Activated effector memory CD4-positive, alpha-beta T cell treated with anti-CD3 and anti-CD28 coated beads, Interleukin-2, amount 50 U/mL, for 16 hours (primary cell): ENCODE data around the gene WNT9B.

Experiments used
- DNase-seq: peaks from one replicate; pipeline ENCODE4 v3.0.0-alpha.2; 2020

WNT9B gene

DNA sequence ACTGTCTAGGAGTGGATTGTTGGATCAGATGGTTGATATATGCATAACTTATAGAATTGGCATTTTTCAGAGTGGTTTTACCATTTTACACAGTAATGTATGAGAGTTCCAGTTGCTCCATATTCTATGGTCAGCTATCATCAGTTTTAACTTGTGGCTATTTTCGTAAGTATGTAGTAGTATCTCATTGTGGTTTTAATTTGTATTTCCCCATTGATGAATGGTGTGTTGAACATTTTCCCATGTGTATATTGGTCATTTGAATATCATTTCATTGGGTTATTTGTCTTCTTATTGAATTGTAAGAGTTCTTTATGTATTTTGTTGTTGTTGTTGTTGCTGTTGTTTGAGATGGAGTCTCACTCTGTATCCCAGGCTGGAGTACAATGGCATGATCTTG lies 6.2 kb downstream of the WNT9B start:
- no peak for DNase-seq

DNA sequence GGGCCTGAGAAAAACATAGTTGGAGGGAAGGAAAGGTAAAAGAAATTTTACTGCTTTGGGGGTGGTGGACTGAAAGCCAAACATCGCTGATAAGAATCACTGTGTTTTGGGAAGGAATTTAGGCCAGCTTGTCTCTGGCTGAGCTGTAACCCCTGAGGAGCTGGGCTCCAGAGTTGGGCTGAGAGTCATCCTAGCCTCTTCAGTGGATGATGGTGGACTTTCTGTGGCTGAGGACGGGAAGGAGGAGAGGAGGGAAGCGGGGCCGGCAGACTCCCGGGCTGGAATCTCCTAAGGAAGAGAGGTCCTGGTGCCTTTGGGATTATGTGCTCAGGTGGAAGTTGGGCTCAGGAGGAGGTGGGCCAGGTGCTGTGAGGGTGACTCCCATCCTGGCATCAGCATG lies 8.6 kb downstream of the WNT9B start:
- DNase-seq = no peak

DNA sequence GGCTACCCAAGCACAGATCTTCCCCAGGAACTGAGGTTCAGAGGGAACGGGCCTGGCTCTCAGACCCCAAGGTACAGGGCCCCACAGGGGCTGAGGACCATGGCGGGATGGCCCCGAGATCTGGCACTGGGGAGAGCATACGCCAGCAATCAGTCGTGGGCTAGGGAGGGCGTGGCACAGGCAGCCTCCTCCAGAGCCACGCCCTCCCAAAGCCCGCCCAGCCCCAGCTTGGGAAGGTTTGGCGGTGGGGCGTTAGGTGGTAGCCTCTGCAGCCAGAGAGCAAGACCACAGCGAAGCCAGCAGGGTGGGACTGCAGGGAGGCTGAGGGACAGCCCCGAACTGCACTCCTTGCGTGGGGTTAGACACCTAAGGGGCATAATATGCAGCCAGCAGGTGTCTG lies 11.6 kb downstream of the WNT9B start:
- no peak for DNase-seq

DNA sequence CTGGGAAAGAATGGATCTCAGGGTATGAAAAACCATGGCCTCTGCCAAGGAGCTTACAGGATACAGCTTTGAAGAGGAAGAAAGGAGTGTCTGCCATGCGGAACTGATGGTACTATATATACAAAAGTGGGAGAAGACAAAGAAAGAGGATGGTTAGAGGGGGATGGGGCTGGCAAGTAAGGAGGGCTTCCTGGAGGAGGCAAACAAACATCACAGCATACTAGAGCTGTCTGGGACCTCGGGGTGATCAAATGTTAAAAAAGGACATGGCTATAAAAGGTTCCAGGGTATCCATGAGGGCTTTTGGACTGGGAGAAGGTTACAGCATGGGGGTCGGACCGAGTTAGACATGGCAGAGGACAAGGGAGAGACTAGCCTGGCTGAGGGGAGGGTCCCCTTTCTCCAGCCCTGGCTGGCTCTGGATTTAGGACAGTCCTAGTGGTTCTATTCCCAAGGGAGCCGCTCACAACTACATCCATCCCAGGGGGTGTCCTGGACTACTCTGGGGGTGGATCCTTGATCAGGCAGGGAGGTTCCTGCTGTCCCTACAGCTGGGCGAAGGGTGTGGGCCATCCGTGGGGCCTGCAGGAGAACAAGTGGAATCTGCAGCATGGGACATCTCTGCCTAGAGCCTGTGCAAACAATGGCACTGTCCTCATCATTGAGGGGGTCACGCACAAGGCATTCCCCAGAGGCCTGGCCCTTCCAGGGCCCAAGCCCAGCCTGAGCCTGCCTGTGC lies 12.2 kb downstream of the WNT9B start:
- DNase-seq = no peak

DNA sequence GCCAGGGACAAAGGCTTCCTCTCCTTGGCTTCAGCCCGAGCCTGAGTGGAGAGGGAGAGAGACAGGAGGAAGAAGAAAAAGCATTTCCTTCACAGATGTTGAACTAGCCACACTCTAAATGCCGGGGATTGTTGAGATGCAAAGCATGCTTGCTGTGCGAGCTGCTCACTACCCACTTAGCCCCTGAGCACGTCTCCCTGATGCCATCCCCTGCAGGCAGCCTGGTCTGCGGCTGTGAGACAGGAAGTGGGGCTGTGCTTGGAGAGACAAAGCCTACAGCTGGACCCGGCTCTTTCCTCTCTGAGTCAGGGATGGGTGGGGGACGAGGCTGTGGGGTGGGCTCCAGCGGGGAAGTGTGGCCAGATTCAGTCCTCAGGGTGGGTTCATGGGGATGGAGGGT lies 13.7 kb downstream of the WNT9B start:
- no peak for DNase-seq

DNA sequence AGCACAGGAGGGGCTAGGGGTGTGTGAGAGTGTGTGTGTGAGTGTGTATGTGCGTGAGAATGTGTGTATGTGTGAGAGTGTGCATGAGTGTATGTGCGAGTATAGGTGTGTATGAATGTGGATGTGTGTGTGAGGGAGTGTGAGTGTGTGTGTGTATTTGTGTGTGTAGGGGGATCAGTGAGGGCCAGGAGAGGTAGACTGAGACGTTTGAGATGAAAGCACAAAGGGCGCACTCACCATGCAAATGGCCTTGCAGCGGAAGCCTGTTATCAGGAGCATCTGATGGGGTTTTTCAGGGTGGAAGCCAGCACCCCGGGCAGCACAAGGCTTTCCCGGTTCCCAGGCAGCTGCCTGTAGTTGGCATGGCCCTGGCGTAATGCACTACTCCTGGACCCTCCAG lies 14.9 kb downstream of the WNT9B start:
- no peak for DNase-seq

DNA sequence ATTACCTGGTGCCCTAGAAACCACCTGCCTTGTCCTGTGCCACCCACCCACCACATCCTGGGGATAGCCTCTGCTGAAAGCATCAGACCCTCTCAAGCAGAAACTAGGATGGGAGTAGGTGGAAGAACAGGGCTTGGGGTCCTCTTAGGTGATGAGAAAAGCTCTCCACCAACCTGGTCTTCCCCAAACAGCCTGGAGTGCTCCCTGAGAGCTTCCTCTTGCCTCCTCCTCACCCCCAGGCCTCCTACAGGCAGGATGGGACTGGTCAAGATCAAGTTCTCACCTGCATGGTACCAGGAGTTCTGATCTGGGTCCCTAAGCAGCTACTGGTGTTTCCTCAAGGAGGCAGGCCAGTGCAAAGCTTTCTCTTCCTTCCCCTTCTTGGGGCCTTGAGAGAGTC lies 15.4 kb downstream of the WNT9B start:
- no peak for DNase-seq

DNA sequence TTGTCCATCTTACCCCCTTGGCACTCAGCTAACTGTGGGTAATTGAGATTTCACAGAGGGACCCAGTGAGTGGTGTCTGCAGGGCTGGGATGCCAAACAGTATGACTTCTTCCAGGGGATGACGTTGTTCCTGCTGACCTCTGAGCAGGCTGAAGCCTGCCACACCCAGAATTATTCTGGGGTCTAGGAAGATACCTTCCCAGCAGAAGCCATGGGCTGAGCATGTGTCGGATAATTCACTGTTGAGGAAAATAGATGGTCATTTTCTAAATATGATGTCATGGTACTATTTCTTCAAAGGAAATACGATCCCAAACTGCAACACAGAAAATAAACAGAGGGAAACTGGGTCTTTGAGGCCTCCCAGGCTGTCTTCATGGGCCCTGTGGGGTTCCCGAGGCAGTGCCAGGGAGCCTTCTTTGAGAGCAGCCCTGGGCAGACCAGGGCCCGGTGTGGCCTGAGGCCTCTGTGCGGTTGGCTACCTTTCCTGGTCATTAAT lies 17.4 kb downstream of the WNT9B start:
- DNase-seq = no peak

DNA sequence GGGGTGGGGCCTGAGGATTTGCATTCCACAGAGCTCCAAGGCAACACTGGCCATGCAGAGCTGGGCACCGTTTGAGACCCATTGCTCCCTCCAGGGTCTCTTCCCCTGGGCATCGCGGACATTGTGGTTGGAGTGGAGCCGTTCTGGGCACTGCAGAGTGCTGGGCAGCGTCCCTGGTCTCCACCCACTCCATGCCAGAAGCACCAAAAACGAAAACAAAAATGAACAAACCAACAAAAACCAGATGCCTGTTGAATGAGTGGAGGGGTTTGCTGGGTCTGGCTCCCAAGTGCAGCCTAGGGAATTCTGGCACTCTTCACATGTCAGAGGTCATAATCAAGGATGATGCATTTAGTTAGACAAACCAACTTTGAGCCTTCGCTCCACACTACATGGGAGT lies 17.9 kb downstream of the WNT9B start:
- DNase-seq = no peak

DNA sequence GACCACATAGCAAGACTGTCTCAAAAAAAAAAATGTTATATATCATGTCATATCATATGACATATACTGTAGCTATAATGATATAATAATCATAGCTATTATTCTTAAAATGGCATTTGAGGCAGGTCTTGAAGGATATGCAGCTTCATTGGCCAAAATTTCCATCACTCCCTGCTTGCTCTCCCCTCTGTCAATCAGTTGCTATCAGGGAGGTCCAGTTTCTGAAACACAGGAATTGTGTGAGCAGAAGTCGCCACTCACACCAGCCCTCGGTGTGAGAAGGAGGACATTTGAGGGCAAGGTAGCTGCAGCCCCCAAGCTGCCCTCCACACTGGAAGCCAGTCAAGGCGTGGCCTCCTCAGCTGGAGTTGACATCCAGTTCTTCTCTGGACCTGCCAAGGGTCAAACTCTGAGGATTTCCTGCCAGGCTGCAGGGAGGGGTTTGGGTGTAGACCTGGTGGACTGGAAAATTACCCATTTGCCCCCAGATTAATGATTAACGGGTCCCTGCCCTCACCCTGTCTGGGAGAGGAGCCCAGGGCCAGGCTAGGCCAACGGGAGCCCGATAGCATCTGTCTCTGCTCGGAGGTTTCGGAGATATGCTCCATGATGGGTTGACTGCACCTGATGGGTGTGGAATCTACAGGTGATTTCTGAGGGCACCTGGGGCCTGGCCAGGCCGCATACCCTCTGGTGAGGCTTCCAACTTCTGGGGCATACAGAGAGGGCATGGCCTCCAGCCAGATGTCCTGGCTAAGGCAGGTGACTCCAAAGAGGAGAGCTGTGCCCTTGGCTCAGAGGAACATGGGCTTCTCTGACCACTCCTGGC lies 18.8 kb downstream of the WNT9B start:
- no peak for DNase-seq

DNA sequence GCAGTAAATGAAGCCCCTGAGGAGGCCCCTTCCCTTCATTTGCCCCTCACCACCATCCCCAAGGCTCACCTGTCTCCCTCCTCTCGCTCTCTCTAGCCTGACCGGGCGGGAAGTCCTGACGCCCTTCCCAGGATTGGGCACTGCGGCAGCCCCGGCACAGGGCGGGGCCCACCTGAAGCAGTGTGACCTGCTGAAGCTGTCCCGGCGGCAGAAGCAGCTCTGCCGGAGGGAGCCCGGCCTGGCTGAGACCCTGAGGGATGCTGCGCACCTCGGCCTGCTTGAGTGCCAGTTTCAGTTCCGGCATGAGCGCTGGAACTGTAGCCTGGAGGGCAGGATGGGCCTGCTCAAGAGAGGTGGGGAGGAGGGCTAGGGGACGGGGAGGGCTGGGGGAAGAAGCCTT lies 21.0 kb downstream of the WNT9B start:
- DNase-seq = no peak

DNA sequence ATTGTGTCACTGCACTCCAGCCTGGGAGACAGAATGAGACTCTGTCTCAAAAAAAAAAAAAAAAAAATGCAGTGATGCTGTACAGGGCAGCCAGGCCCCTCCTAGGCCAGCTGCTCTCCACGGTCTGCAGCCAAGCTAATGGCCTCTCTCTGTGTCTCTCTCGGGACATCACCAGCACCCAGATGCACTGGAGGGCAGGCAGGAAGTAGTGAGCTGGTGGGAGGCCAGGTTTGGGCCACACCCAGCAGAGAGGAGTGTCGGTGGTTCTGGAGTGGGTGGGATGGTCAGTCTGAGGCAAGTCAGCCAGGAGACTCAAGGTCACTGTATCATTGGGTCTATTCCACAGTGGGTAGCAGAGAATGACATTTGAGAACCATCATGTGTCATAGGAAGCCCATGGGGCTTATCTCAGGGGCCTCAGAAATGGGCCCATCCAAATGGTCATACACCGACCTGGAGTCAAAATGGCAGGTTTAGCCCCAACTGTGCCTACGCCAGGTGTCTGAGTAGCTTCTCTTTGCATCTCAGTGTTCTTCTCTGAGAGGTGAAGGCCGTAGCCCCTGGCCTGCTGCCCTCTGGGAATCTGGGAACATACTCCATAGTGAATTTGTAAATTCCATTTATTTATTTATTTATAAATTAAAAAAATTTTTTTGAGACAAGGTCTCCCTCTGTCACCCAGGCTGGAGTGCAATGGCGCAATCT lies 22.7 kb downstream of the WNT9B start:
- DNase-seq = no peak

DNA sequence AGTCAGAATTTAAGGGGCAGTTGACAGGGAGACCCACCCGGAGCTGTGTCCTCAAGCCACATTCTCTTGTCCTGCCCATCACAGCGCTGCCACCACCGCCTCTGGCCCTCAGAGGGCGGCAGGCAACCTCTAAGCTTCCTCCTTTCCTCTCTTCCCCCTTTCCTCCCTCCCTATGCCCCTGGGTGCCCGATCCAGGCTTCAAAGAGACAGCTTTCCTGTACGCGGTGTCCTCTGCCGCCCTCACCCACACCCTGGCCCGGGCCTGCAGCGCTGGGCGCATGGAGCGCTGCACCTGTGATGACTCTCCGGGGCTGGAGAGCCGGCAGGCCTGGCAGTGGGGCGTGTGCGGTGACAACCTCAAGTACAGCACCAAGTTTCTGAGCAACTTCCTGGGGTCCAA lies 23.5 kb downstream of the WNT9B start:
- DNase-seq = no peak

DNA sequence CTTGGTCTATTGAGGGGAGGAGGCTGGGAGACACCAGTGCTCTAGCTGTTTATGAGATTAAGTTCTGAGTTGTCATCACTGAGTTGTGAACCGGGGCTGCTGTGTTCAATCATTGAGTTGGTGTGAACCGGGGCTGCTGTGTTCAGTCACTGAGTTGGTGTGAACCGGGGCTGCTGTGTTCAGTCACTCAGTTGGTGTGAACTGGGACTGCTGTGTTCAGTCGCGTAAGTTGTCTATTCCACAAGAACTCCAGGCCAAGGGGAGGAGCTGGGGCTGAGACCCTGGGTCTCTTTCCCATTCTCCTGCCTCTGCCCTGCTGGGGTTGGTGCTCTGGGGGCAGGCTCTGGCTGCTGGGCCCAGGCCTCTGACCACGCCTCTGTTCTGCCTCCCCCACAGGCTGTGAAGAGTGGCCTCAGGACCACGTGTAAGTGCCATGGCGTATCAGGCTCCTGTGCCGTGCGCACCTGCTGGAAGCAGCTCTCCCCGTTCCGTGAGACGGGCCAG lies 24.5 kb downstream of the WNT9B start:
- no peak for DNase-seq

DNA sequence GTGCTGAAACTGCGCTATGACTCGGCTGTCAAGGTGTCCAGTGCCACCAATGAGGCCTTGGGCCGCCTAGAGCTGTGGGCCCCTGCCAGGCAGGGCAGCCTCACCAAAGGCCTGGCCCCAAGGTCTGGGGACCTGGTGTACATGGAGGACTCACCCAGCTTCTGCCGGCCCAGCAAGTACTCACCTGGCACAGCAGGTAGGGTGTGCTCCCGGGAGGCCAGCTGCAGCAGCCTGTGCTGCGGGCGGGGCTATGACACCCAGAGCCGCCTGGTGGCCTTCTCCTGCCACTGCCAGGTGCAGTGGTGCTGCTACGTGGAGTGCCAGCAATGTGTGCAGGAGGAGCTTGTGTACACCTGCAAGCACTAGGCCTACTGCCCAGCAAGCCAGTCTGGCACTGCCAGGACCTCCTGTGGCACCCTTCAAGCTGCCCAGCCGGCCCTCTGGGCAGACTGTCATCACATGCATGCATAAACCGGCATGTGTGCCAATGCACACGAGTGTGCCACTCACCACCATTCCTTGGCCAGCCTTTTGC lies 25.0 kb downstream of the WNT9B start:
- DNase-seq = no peak

DNA sequence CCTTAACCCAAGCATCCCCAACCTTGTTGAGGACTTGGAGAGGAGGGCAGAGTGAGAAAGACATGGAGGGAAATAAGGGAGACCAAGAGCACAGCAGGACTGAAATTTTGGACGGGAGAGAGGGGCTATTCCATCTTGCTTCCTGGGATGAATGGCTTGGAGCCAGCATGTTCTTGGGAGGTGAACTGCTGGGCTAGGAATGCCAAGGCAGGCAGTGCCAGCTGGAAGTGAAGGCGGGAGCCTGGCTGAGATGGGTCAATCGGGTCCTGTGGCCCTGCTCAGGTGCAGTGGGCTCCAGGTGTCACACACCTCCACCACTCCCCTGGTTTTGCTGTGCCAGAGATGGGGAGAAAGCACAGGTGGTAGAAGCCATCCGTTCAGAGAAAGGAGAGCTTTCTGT lies 25.5 kb downstream of the WNT9B start:
- no peak for DNase-seq

DNA sequence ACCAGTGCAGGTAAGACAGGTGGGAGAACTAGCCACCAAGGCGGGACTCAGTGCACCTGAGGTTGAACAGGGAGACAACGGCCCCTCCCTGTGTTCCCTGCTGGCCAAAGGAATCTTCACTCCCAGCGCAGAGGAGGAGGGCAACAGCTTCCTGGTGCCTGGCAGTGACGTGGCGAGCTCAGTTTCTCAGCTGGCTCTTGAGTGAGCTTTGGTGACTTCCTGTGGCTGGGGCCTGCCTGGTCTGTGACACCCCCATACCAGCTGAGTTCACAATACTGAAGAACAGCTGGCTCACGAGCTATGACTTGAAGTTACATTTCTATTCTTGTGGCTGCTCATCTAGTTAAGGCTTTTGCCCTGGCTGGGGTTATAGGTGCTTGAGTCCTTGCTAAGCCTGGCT lies 26.1 kb downstream of the WNT9B start:
- DNase-seq = no peak

DNA sequence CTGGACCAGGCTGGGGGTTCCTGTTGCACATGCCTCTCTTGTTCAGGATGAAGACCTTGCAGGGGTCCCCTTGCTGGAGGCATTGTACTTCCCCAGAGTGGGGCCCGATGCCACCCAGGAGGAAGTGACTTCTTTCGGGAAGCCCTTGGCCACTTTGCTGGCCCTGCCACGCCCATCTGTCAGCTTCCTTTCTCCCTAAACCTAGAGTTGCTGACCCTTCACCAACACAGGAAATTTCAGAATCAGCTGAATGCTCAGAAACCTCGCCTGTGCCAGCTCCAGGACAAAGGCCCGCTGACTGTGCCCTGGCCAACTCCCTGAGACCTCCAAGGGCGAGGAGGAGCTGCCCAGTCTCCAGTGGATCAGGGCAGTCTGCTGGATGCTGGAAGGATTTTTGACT lies 26.7 kb downstream of the WNT9B start:
- DNase-seq = no peak

DNA sequence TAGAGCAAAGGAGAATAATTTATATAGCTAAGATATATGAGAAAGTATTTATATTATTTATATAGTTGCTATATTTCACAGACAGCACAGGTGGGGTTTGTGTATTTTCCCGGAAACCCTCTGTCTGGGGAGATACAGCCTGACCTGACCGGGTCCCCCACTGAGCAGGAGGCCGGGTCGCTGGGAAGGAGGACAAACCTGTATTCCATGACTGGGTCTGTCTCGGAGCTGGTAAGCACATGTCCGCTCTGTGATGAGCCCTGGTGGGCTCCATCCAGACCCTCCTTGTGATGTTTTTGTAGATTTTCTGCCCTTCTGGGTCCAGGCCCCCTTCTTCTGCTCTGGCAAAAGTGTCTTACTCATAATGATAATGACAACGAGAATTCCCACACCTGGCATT lies 27.7 kb downstream of the WNT9B start:
- DNase-seq = no peak

DNA sequence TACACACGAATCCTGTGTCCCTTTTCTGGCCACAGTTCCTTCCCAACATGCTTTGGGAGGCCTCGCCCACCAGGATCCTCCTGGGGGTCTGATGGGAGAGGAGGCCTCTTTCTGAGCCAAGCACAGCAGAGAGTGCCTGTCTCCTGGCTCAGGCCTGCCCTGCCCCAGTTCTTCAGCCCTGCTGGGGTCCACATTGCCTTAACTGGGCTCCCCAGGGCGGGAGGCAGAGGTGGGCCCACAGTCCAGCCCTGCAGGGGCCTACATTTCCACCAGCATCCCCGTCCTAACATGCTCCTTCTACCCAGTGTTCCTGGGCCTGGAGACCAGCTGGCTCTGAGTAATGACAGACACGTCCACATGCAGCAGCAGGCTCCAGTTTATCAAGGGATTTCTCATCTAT lies 29.6 kb downstream of the WNT9B start:
- DNase-seq = no peak

DNA sequence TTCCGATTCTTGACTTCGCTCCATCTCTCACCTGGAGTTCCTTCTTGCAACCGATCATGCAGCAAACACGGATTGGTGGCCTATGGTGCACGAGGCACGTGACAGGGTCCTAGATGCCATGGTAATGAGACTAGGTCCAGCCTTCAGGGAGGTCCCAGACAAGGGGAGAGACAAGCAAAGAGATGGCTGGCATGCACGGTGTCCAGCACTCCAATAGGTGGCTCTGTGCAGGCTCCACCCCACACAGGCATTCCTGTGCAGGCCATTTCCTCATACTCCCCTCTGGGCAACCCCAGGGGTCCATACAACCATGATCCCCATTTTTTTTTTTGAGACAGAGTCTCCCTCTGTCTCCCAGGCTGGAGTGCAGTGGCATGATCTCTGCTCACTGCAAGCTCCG lies 31.3 kb downstream of the WNT9B start:
- no peak for DNase-seq

DNA sequence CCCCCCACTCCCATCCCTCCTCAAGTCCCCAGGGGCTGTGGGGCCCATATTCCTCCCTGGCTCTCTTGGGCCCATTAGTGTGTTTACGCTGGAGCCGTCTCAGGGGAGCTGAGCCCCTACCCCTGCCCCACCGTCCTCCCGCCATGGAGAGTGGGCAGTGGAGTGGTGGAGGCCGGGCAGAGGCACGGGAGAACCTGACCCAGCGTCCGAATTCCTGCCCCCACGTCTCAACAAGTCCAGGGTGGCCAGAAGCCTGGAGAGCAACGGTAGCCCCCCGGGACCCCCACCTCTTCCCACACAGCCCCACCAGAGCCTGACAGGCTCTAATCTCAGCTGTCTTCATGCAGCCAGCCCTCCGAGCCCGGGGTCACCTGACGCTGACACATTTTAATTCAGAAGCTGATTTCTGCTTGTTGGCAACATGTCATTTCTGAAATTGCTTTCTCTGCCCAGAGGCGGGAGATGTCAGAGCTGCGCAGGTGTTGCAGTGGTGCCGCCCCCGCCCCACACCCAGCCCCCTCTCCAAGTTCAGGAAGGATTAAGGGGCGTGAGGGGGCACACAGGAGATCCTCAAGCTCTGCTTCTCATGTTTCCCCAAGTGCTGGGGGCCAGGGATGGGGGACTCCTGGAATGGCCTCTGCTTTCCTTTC lies 32.6 kb downstream of the WNT9B start:
- no peak for DNase-seq

DNA sequence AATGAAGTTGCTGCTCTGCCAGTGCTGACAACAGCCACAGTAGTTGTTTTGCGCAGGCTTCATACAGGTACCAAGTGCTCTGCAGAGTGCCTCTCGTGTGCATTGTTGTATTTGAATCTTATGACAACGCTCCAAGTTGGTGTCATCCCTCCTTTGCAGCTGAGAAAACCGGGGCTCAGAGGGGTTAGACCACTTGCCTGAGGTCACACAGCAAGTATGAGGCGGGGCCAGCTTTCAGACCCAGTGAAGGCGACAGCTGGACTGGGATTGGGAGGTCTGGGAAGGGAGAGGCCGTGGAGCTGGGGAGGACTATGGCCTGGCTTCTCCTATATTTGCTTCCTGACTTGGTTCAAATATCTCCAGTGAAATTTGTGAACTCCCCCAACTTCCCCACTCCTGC lies 33.2 kb downstream of the WNT9B start:
- DNase-seq = no peak
